HG03575 (cell line): Measurements from ENCODE around the gene WDR27.
"Not testable (repeated sequence)": the region's sequence is repeated elsewhere in the genome, so short reads cannot be mapped to it uniquely, and the experiment has no call there.

Source experiments
- ATAC-seq: cut with Tn5 transposase; IDR thresholded peaks from one replicate; pipeline ENCODE4 v1.9.1; 2021; ENCODE audit not compliant: unreplicated experiment, insufficient number of reproducible peaks, low FRiP score; ENCODE audit errors: extremely low read depth

WDR27 gene

DNA sequence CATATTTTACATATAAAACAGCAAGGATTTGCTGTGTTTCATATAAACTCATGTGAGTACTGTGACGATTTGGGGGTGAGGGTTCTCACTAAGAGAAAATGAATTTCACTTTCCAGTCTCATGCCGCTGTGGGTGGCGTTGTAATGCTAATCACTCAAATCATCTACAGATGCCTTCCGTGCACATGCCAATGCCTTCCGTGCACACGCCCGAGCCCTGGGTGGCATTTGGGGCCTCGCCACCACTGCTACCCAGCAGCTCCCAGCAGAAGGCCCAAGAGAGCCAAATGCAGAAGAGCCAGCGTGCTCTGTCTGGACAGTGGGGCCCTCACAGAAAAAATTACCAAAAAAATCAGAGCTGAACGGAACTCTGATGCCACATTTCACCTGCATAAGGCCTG is 53.7 kb downstream of the WDR27 start:
- ATAC-seq = no peak

- no peak for ATAC-seq
Measured at GRCh38 chr6:169647637-169648036, 54.2 kb downstream of the WDR27 start.

DNA sequence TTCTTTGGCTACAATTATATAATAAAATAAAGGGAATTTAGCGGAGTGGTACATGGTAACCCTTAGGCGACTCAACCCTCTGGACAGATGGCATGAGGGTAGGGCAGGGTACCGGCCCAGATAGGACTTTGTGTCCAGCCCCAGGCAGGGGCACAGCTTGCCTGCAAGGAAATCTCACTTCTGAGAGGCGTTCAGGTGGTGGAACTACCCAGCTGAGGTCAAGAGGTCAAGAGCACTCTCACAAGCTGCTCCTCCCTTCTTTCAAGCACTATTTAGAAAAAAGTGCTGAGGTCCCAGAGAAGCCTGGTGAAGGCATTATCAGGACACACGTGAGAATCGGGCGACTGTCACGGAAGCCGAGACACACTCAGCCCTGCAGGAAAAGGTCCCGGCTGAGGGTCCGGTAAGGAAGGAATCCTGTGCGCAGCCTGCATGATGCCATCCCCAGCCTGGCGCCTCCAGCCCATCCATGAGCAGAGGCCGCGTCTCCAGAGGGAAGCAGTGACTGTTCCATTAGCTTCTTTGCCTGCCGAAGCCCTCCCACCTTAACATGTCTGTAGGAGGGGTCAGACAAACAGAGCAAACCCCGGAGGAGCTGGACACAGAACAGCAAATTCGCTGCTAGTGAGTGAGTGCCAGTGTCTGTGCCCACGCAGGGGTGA is 54.8 kb downstream of the WDR27 start:
- ATAC-seq = no peak

DNA sequence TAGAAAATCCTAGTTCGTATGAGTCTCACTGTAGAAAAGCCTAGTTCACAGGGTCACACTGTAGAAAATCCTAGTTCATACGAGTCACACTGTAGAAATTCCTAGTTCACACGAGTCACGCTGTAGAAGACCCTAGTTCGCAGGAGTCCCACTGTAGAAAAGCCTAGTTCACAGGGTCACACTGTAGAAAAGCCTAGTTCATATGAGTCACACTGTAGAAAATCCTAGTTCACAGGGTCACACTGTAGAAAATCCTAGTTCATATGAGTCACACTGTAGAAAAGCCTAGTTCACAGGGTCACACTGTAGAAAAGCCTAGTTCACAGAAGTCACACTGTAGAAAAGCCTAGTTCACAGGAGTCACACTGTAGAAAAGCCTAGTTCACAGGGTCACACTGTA is 56.4 kb downstream of the WDR27 start:
- not testable (repeated sequence) for ATAC-seq

DNA sequence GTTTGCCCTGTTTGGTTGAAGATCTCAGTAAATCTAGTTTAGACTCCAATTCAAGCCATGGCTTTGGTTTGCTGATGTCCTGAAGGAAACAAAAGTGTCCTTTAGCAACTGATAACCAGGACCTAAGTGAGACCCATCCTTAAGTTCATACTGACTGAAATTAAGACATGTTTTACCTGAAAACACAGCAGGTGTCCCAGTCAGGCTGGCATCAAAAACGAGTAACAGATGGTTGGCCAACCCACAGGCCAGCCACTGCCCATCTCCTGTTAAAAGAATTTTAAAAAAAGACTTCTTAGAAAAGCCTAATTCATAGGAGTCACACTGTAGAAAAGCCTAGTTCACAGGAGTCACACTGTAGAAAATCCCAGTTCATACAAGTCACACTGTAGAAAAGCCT is 58.3 kb downstream of the WDR27 start:
- no peak for ATAC-seq

DNA sequence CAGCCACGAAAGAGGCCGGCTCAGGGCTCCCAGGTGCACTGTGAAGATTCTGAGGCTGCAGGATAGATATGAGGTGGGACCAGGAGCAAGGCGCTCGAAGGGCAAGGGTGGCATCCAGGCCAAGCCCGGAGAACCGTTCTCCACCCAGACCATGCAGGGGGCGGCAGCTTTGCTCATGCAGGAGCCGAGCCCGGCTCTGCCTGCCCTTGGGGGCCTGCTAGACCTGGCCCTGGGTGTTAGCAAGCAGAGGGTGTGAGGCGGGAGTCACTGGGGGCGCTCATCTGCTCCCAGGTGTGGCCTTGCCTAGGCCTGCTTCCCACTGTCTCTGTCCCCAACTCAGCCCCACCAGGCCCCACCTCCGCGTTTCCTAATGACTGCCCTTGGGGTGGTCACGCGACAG is 59.4 kb downstream of the WDR27 start:
- no peak for ATAC-seq

DNA sequence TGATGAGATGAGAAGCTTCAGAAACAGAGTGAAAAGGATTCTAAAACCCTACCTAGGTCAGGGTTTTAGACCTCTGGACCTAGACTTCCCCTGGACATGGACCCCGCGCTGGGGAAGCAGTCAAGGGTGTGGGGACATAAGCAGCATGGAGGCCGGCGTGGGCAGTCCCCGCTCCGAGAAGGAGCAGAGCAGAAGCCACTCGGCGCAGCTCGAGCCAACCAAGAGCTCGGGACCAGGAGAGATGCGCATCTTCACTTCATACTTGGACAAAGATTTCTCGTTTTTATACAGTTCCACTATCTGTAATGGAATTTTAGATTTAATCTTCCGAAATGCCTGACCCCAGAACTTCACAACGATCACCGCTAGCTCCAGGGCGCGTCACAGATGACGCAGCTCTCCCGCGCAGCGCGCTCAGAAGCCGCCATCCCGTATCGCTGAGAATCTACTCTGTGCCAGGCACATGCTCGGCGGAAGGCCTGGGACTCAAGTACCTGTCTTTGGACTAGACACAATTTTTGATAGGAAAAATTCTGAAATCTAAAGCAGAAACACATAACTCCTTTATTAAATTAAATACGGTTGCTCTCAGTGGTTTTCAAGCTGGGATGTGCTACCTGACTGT is 60.3 kb downstream of the WDR27 start:
- ATAC-seq = no peak

DNA sequence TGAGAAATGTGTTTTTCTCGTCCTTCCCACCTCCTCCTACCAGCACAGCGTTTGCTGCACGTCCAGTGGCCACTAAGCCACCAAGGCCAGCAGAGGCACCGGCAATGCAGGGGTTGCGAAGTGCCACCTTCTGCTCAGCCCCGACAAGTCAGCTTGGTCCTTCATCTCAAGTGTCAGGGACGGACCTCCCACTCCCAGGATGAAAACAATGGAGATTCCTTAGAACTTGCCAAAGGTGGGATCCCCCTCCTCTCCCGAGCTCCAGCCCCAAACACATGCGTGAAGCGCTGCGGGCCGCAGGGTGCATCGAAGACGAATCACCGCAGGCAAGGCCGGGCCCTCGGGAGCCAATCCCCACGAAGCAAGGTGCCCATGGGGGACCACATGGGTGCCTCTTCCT is 60.8 kb downstream of the WDR27 start:
- no peak for ATAC-seq

DNA sequence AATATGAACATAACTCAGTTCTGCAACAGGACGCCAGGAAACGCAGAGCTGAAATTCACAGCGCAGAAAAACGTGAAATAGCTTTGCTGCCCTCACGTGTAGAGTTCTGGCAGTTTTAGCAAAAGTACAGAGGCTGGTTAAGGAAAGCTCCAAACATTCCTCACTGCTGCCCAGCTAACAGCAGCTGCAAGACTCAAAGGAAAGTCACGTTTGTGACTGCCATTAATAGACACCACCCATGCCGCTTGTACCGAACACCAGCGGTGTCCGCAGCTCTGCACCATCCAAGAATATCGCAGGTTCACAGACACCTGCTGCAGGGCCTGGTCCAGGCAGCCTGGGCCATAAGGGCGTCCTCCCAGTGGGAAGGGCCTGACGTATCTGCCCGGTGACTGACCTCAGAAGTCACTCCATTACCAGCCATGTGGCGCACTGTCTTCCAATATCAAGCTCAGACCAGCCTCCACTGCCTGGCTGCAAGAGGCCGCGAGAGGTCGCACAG is 61.4 kb downstream of the WDR27 start:
- ATAC-seq = no peak

GRCh38 chr6:169639653-169640278 is 62.1 kb downstream of the WDR27 start:
- no peak for ATAC-seq

DNA sequence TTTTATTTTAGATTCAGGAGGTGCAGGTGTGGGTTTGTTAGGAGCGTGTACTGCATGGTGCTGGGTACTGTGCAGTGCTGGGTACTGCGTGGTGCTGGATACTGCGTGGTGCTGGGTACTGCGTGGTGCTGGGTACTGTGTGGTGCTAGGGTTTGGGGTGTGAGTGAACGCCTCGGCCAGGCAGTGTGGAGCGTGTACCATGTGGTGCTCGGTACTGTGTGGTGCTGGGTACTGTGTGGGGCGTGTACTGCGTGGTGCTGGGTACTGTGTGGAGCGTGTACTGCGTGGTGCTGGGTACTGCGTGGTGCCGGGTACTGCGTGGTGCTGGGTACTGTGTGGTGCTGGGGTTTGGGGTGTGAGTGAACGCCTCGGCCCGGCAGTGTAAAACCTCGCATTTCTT is 62.9 kb downstream of the WDR27 start:
- no peak for ATAC-seq

DNA sequence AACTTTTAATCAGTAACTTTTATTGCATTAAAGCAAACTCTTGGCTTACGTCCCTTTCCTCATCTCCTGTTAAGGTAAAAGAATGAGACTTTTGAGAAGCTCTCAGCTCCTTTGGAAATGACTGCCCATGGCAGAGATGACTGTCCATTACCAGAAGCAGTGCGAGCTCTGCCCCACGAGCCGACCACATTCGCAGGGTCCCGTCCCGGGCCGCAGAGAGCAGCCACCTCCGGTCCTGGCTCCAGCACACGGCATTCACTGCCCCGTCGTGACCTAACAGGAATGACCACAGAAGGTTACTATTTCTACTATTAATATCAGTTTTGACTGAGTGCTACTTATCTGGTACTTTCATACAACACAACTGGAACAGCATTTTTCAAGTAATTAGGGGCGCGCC is 63.4 kb downstream of the WDR27 start:
- ATAC-seq = no peak

DNA sequence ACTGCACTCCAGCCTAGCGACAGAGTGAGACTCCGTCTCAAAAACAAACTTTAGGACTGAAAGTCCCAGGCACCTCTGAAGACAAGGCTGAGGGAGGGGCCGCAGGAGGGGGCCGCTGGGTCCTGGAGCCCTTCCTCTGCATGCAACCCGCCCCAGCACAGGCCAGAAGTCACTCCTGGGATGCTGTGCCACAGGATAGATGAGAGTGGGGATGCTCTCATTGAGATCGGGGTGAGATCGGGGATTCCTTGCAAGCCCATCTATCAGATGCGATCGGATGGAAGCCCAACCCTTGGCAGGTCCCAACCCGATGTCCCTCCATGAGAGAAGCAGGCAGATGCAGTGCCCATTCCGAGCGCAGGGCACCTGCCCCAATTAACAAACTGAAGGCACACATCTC is 66.5 kb downstream of the WDR27 start:
- no peak for ATAC-seq

- no peak for ATAC-seq
Measured at GRCh38 chr6:169632841-169633240, 69.0 kb downstream of the WDR27 start.

DNA sequence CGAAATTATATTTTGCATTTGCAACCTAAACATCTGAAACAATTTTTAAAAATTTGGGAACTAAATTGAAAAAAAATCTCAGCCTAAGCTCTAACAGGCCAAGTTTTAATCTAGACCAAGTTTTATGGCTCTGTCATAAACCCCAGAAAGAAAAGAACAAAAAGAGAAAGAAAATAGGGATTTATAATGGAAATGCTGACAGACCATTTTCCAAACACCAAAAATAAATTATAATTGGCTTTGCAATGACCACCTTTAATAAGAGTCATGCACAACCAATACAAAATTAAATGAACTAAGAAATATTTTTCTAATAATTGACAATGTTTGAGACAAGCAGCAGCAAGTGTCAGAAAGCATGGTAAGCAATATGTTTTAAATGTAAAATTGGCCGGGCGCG is 72.6 kb downstream of the WDR27 start:
- no peak for ATAC-seq

- no peak for ATAC-seq
Measured at GRCh38 chr6:169627736-169628607, 73.9 kb downstream of the WDR27 start.

- ATAC-seq = no peak
Measured at GRCh38 chr6:169626649-169627048, 75.2 kb downstream of the WDR27 start.

DNA sequence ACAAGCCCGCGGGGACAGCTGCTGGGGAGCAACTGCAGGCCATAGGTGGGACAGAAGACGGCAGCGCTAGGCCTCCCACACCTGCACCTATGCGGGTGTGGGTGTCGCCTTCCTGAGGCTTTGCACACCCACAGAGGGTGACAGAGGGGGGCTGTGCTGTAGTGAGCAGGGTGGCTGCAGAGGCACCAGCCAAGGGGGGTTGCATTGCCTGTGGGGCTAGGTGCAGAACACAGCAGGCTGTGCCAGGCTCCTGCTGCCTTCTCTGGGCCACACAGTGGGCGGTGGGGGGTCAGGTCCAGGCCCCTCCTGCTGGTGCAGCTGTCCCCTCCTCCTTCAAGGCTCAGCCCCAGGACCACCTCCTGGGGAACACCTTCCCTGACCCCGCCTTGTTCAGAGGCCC is 75.7 kb downstream of the WDR27 start:
- no peak for ATAC-seq

- no peak for ATAC-seq
Measured at GRCh38 chr6:169625376-169625775, 76.5 kb downstream of the WDR27 start.

GRCh38 chr6:169624785-169625184 is 77.0 kb downstream of the WDR27 start:
- ATAC-seq = no peak
